HL-60 (cell line): ENCODE results near the gene TSC22D1.

Experiments
- DNase-seq, 2 experiments: peaks; one replicate each; pipeline ENCODE4 v3.0.0-alpha.2; 2010 to 2020; ENCODE audit warnings: low read depth in 1 of 2, low spot score in 1 of 2
- H3K27ac ChIP-seq: fragments of 250-450 bp; sonication (Bioruptor Pico); replicated peaks from 2 replicates; pipeline ENCODE4 v1.5.1; 2020; ENCODE audit warnings: mild to moderate bottlenecking, moderate library complexity
- H3K27me3 ChIP-seq: fragments of 250-450 bp; sonication (Bioruptor Pico); 2 replicates; pipeline ENCODE4 v1.5.1; 2021; ENCODE audit warnings: mild to moderate bottlenecking, moderate library complexity; ENCODE audit not compliant: insufficient read depth, poor library complexity, severe bottlenecking
- H3K4me3 ChIP-seq: replicated peaks from 2 replicates; pipeline ENCODE4 v1.5.1; 2011; ENCODE audit warnings: mild to moderate bottlenecking, control low read depth, low read length; ENCODE audit not compliant: insufficient read depth
- GABPA ChIP-seq: IDR thresholded peaks from 2 replicates; pipeline ENCODE4 v1.6.1; 2012; ENCODE audit warnings: low read depth
- POLR2AphosphoS5 ChIP-seq: IDR thresholded peaks from 2 replicates; pipeline ENCODE4 v1.6.1; 2012; ENCODE audit warnings: low read depth
- REST ChIP-seq: IDR thresholded peaks from 2 replicates; pipeline ENCODE4 v1.6.1; 2012; ENCODE audit warnings: low read depth; ENCODE audit not compliant: insufficient replicate concordance
- SPI1 ChIP-seq: IDR thresholded peaks from 2 replicates; pipeline ENCODE4 v1.6.1; 2012; ENCODE audit warnings: low read depth, mild to moderate bottlenecking, borderline replicate concordance
- TF ChIP-seq, protein P1 (sequence below): IDR thresholded peaks from one replicate; pipeline ENCODE4 v1.5.1; 2011; ENCODE audit warnings: low read length, control low read depth, inconsistent platforms; ENCODE audit not compliant: insufficient read depth

The TSC22D1 gene

GRCh38 chr13:44620057-44620456 is 43.9 kb upstream of the TSC22D1 start:
- no peak for DNase-seq

DNA sequence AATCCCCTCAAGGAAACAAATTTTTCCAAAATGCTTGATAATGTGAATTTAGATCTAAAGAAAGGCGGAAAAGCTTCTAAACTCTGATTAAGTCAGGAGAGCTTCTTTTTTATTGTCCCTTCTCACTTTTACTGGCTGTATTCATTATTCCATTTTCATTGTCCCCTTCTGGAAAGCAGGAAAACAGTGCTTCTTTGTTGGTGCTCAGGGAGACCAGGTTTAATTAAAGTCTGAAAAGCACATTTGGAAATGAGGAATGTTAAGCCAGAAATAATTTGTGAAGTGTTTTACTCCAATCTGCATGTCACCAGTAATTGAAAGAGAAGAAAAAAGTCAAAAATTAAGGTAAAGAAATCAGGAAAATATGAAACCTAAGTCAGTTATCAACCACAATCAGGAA is 43.5 kb upstream of the TSC22D1 start:
- DNase-seq, result no peak
- TF ChIP-seq GABPA (no peak), POLR2AphosphoS5 (no peak), SPI1 (no peak), REST (no peak)
- TF ChIP-seq, protein P1, sequence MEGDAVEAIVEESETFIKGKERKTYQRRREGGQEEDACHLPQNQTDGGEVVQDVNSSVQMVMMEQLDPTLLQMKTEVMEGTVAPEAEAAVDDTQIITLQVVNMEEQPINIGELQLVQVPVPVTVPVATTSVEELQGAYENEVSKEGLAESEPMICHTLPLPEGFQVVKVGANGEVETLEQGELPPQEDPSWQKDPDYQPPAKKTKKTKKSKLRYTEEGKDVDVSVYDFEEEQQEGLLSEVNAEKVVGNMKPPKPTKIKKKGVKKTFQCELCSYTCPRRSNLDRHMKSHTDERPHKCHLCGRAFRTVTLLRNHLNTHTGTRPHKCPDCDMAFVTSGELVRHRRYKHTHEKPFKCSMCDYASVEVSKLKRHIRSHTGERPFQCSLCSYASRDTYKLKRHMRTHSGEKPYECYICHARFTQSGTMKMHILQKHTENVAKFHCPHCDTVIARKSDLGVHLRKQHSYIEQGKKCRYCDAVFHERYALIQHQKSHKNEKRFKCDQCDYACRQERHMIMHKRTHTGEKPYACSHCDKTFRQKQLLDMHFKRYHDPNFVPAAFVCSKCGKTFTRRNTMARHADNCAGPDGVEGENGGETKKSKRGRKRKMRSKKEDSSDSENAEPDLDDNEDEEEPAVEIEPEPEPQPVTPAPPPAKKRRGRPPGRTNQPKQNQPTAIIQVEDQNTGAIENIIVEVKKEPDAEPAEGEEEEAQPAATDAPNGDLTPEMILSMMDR, result no peak
- peaks cover 2% of the 10 kb centered on the region for H3K27me3 ChIP-seq
- no peak overlapping the region for H3K27ac ChIP-seq
- no peak overlapping the region for H3K4me3 ChIP-seq

More at GRCh38 chr13:44620057-44620456, 43.9 kb upstream of the TSC22D1 start:
- Histone ChIP-seq H3K4me3 (no peak overlapping the region), H3K27ac (no peak overlapping the region), H3K27me3 (peaks cover 2% of the 10 kb centered on the region)
- TF ChIP-seq SPI1 (no peak), POLR2AphosphoS5 (no peak), REST (no peak), GABPA (no peak)
- TF ChIP-seq, protein P1, result no peak

GRCh38 chr13:44618326-44618725 is 42.2 kb upstream of the TSC22D1 start:
- no peak for TF ChIP-seq REST
- TF ChIP-seq, protein P1, result no peak
- TF ChIP-seq POLR2AphosphoS5, result no peak
- no peak for TF ChIP-seq SPI1
- TF ChIP-seq GABPA, result no peak
- H3K27me3 ChIP-seq, result peaks cover 2% of the 10 kb centered on the region
- no peak overlapping the region for H3K4me3 ChIP-seq
- no peak overlapping the region for H3K27ac ChIP-seq
- no peak for DNase-seq
